HepG2 (cell line): ENCODE results near the gene TRIM3. TPM values are rescaled to one million over a fixed set of nuclear protein-coding genes. Genes with fewer than 3 reads are reported as not detected.

Experiments
- ATAC-seq: fragments of 200-7000 bp; cut with Tn5 transposase; 3 replicates; pipeline ENCODE4 v1.9.1; 2020; ENCODE audit warnings: mild to moderate bottlenecking, moderate library complexity
- BruUV-seq: library from RNA; stranded (reverse); fragments of 400-500 nt; replicated peaks from 2 replicates; lab custom pipeline; 2021; lab: Mats Ljungman, UMichigan
- CTCF ChIA-PET: fragments of 300-600 bp; formaldehyde crosslinking; extraction: SDS; loops from one replicate; lab custom pipeline; 2021; ENCODE audit warnings: low total read pairs, inconsistent platforms, low intra/inter-chr PET ratio; lab: Yijun Ruan, JAX
- POLR2A ChIA-PET: fragments of 350-600 bp; sonication (Branson Sonifier 250); formaldehyde crosslinking; loops from one replicate; lab custom pipeline; 2020; ENCODE audit warnings: antibody characterized with exemption, inconsistent platforms; lab: Yijun Ruan, JAX
- DNase-seq: peaks from one replicate; pipeline ENCODE4 v3.0.0-alpha.2; 2015; ENCODE audit warnings: low spot score
- FAIRE-seq: peaks from 3 replicates; lab custom pipeline; 2011; peaks lifted over from hg19 to GRCh38; lab: Jason Lieb, UNC
- H2AFZ ChIP-seq: one replicate; pipeline ENCODE4 v1.6.1; 2011; ENCODE audit warnings: low read length, inconsistent platforms
- H3K27ac ChIP-seq: fragments of 300-600 bp; 3 replicates; pipeline ENCODE4 v1.8.0; 2011; ENCODE audit warnings: mixed run types, mild to moderate bottlenecking, mixed read lengths, low read length, inconsistent platforms; ENCODE audit not compliant: insufficient read depth; ENCODE audit errors: extremely low read length
- H3K27me3 ChIP-seq, 2 experiments: fragments of 200-600 bp in 1 of 2; 2 replicates in 1 of 2; 3 replicates in 1 of 2; pipeline versions ENCODE4 v1.6.0 to v1.8.0; 2011; ENCODE audit warnings: low read length in 2 of 2, mild to moderate bottlenecking in 2 of 2, moderate library complexity in 2 of 2, inconsistent platforms in 1 of 2; ENCODE audit not compliant: insufficient read depth in 2 of 2, control insufficient read depth in 1 of 2
- H3K36me3 ChIP-seq, 2 experiments: fragments of 200-600 bp in 1 of 2; replicated peaks in 1 of 2; 2 replicates in 1 of 2; 3 replicates in 1 of 2; pipeline versions ENCODE4 v1.5.1 to v1.8.0; 2011; ENCODE audit warnings: low read length in 2 of 2, inconsistent platforms in 1 of 2; ENCODE audit not compliant: insufficient read depth in 2 of 2, control insufficient read depth in 1 of 2
- H3K4me1 ChIP-seq: 2 replicates; pipeline ENCODE4 v1.5.1; 2012; ENCODE audit warnings: low read length, inconsistent platforms; ENCODE audit not compliant: insufficient read depth
- H3K4me2 ChIP-seq: 2 replicates; pipeline ENCODE4 v1.6.0; 2011; ENCODE audit warnings: low read depth, low read length, inconsistent platforms
- H3K4me3 ChIP-seq, 3 experiments: fragments of 200-600 bp in 1 of 3; sonication (generic), shearing (Covaris generic) in 1 of 3; replicated peaks in 1 of 3; 2 replicates each; pipeline ENCODE4 v1.5.1; 2011 to 2016; ENCODE audit warnings: low read length in 3 of 3, inconsistent platforms in 2 of 3, low read depth in 2 of 3, mild to moderate bottlenecking in 2 of 3, control low read depth in 1 of 3, mixed read lengths in 1 of 3; ENCODE audit not compliant: insufficient read depth in 1 of 3
- H3K79me2 ChIP-seq: one replicate; pipeline ENCODE4 v1.6.1; 2011; ENCODE audit warnings: low read length, inconsistent platforms; ENCODE audit not compliant: insufficient read depth
- H3K9ac ChIP-seq: 2 replicates; pipeline ENCODE4 v1.6.0; 2011; ENCODE audit warnings: mild to moderate bottlenecking, low read depth, low read length, inconsistent platforms; ENCODE audit not compliant: insufficient read depth
- H3K9me3 ChIP-seq: 2 replicates; pipeline ENCODE4 v1.5.1; 2012; ENCODE audit warnings: mild to moderate bottlenecking, low read length
- H4K20me1 ChIP-seq: 2 replicates; pipeline ENCODE4 v1.6.0; 2011; ENCODE audit warnings: inconsistent platforms, mild to moderate bottlenecking, low read length, moderate library complexity; ENCODE audit not compliant: insufficient read depth
- ATF5 ChIP-seq: sonication (generic); formaldehyde crosslinking; IDR thresholded peaks from 2 replicates; pipeline ENCODE4 v1.4.0; 2020; ENCODE audit warnings: mild to moderate bottlenecking, low read depth, missing genetic modification reagents
- DPF2 ChIP-seq: sonication (generic); formaldehyde crosslinking; IDR thresholded peaks from 2 replicates; pipeline ENCODE4 v1.4.0; 2020; ENCODE audit warnings: mild to moderate bottlenecking, low read depth, missing genetic modification reagents, borderline replicate concordance
- FUBP1 ChIP-seq: sonication (generic); formaldehyde crosslinking; IDR thresholded peaks from 2 replicates; pipeline ENCODE4 v1.5.1; 2020; ENCODE audit warnings: missing genetic modification reagents, mild to moderate bottlenecking, borderline replicate concordance
- SAP130 ChIP-seq: IDR thresholded peaks from 2 replicates; pipeline ENCODE4 v1.6.1; 2016; ENCODE audit warnings: low read depth
- ZNF513 ChIP-seq: sonication (generic); formaldehyde crosslinking; conservative IDR thresholded peaks from 2 replicates; pipeline ENCODE4 v1.5.0; 2020; ENCODE audit warnings: missing genetic modification reagents
- WGBS: methylation state at CpG from one replicate; pipeline ENCODE4 v1.1.6; 2017; ENCODE audit warnings: low lambda C conversion rate; 5-methylcytosine and 5-hydroxymethylcytosine counted together
- in situ Hi-C: cut with HindIII; loops from 2 replicates; pipeline ENCODE4 v1.10.0; 2017; ENCODE audit warnings: low pct_unique_long_range_greater_than_20kb; ENCODE audit not compliant: extremely low pct_ligation_motif_present
- intact Hi-C: fragments of 100-400 bp; cut with micrococcal nuclease; formaldehyde crosslinking; loops from one replicate; pipeline ENCODE4 v1.10.0; 2022; ENCODE audit not compliant: unreplicated experiment
- polyA plus RNA-seq, 8 experiments: library from polyadenylated mRNA; depleted of rRNA in 3 of 8; stranded (reverse) in 7 of 8; unstranded in 1 of 8; fragments of >200 nt; fragmentation: Illumina TruSeq in 4 of 8; extraction: Trizol in 4 of 8; gene quantifications; 2 replicates each; pipeline versions ENCODE4 v1.2.1 to v1.2.3, GENCODE V29; 2011 to 2016; ENCODE audit warnings: low read depth in 4 of 8, missing spikeins in 1 of 8, mixed read lengths in 1 of 8; ENCODE audit not compliant: insufficient read depth in 1 of 8
- total RNA-seq, 5 experiments: library from RNA; depleted of rRNA; stranded (reverse); fragments of >200 nt; fragmentation: Illumina TruSeq; extraction: Trizol; gene quantifications; 2 replicates each; pipeline ENCODE4 v1.2.3, GENCODE V29; 2016; ENCODE audit warnings: low read depth in 1 of 5

The TRIM3 gene
- total and polyA plus RNA-seq, 2 of the 13 experiments (the other 11 are each of a cell fraction or from before 2014, with no cell fraction given) = 3.6 to 6.3 TPM

GRCh38 chr11:6410695-6411430 lies 62.9 kb downstream of the TRIM3 start:
- no peaks in the 10 kb centered on the region for H4K20me1 ChIP-seq
- in situ Hi-C loops = no loop called here
- H3K4me3 ChIP-seq = no peak overlapping the region
- FAIRE-seq = no peak
- H3K27me3 ChIP-seq = peaks cover 0 to 5% of the 10 kb centered on the region in 2 experiments; a peak in 2 of 5 replicates
- intact Hi-C loops = no loop called here
- no TSS peak for BruUV-seq
- H3K27ac ChIP-seq = no peak overlapping the region
- H3K9ac ChIP-seq = no peak overlapping the region
- DNase-seq = no peak
- peaks cover 10% of the 10 kb centered on the region for H3K4me1 ChIP-seq
- H3K9me3 ChIP-seq = no peaks in the 10 kb centered on the region
- POLR2A ChIA-PET = interaction anchor here (1.1 kb wide), 1 partner anchor 21 kb away, joined by 3 read pairs; the partner anchor contains the start of gene SMPD1
- H3K36me3 ChIP-seq = no peaks in the 10 kb centered on the region
- no peaks in the 10 kb centered on the region for H3K79me2 ChIP-seq
- no peak for TF ChIP-seq ZNF513 (CRISPR knock-in tag)
- TF ChIP-seq, all 625 proteins: peak for 0
- no peak overlapping the region for H3K4me2 ChIP-seq
- no peak for ATAC-seq
- no peak overlapping the region for H2AFZ ChIP-seq
- CTCF ChIA-PET = no interaction called here
- 73% methylated on average over 6 of the region's 23 CpGs for WGBS

- Histone ChIP-seq H3K36me3 (no peaks in the 10 kb centered on the region), H3K4me2 (no peak overlapping the region), H3K9ac (no peak overlapping the region), H4K20me1 (no peaks in the 10 kb centered on the region), H3K9me3 (no peaks in the 10 kb centered on the region), H3K4me3 (no peak overlapping the region), H3K79me2 (no peaks in the 10 kb centered on the region), H3K27me3 (peaks cover 0 to 5% of the 10 kb centered on the region in 2 experiments; a peak in 1 of 5 replicates), H3K27ac (no peak overlapping the region), H2AFZ (no peak overlapping the region), H3K4me1 (peaks cover 27% of the 10 kb centered on the region)
- WGBS = 0% methylated on average over 2 of the region's 2 CpGs
- intact Hi-C loops = no loop called here
- DNase-seq (no peak), FAIRE-seq (no peak), ATAC-seq (no peak)
- no TSS peak for BruUV-seq
- POLR2A ChIA-PET = interaction anchor here (1.0 to 2.2 kb wide), 2 partner anchors 13 to 16 kb away, joined by 3 to 4 read pairs; partner anchors contain the start of genes APBB1 and SMPD1
- in situ Hi-C loops = no loop called here
- CTCF ChIA-PET = no interaction called here
- TF ChIP-seq DPF2 (CRISPR knock-in tag) = no peak
- no peak for TF ChIP-seq FUBP1 (CRISPR knock-in tag)
- no peak for TF ChIP-seq ATF5 (CRISPR knock-in tag)
- no peak for TF ChIP-seq SAP130
Measured at GRCh38 chr11:6406370-6406769, 67.4 kb downstream of the TRIM3 start.
